PFSK-1 (cell line): ENCODE data around the gene HMCES.

Experiments used
- POLR2AphosphoS5 ChIP-seq: IDR thresholded peaks from 2 replicates; pipeline ENCODE4 v1.6.1; 2012; ENCODE audit warnings: low read depth, mild to moderate bottlenecking, control low read depth, low read length, moderate library complexity
- SIN3A ChIP-seq: IDR thresholded peaks from 2 replicates; pipeline ENCODE4 v1.6.1; 2012; ENCODE audit warnings: mild to moderate bottlenecking, low read length, moderate library complexity, borderline replicate concordance; ENCODE audit not compliant: insufficient read depth

DNA sequence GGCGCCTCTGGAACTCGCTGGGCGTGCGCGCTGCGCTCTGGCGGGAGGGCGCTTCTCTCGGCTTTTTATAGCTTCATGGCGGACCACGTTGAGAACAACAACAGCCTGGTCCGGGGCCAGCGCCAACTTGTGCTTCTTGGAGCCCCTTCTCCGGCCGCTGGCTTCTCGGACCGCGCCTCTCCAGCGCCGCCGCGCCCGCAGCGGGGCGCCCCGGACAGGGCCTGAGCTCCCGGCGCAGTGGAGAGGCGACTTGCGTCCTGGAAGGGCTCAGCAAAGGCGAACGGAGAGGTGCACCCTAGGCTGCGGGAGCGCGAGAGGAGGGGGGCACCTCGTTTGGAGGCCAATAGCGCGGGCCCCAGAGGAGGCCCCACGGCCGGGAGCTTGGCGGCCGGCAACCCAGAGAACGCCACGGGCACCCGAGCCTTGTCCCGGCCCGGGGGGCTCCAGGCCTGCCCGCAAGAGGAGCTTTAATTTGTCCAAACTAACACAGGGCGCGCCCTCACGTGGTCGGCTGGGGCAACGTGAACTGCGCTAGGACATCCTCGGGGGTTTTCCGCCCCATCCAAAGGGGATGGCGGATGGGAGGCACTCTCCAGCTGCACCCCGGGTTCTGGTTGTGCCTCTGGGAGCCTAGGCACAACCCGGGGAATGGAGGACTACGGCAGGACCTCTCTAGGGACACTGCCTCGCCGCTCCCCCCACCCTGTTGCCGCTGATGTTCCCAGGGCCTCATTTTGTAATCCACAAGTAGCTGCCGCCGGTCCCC is 37.8 kb downstream of the HMCES start:
- TF ChIP-seq POLR2AphosphoS5 (peak; percentile 97), SIN3A (peak; percentile 90; the same call in 1 of the 2 replicates)
